Neuronal stem cell (in vitro differentiated cells): ENCODE measurements around the gene SPPL2A.

Source experiments
- DNase-seq: peaks from one replicate; pipeline ENCODE4 v3.0.0-alpha.2; 2013; ENCODE audit warnings: low spot score
- H2AFZ ChIP-seq: one replicate; pipeline ENCODE4 v1.6.1; 2013; ENCODE audit warnings: mild to moderate bottlenecking, low read length, inconsistent platforms
- H2AK5ac ChIP-seq: 2 replicates; pipeline ENCODE4 v1.6.1; 2013; ENCODE audit warnings: low read depth, mild to moderate bottlenecking, inconsistent platforms, low read length, moderate library complexity, mixed read lengths
- H2BK120ac ChIP-seq: 2 replicates; pipeline ENCODE4 v1.6.1; 2013; ENCODE audit warnings: low read depth, mild to moderate bottlenecking, inconsistent platforms, low read length, moderate library complexity, mixed read lengths
- H2BK12ac ChIP-seq: one replicate; pipeline ENCODE4 v1.6.1; 2013; ENCODE audit warnings: low read length, inconsistent platforms
- H2BK15ac ChIP-seq: 2 replicates; pipeline ENCODE4 v1.6.1; 2013; ENCODE audit warnings: mild to moderate bottlenecking, low read length, inconsistent platforms, mixed read lengths
- H2BK5ac ChIP-seq: one replicate; pipeline ENCODE4 v1.6.1; 2013; ENCODE audit warnings: inconsistent platforms, mild to moderate bottlenecking, low read length, moderate library complexity
- H3K14ac ChIP-seq: one replicate; pipeline ENCODE4 v1.6.1; 2013; ENCODE audit warnings: low read length, inconsistent platforms
- H3K18ac ChIP-seq: 2 replicates; pipeline ENCODE4 v1.6.1; 2013; ENCODE audit warnings: low read length, inconsistent platforms
- H3K23ac ChIP-seq: 2 replicates; pipeline ENCODE4 v1.6.1; 2013; ENCODE audit warnings: low read depth, mild to moderate bottlenecking, mixed read lengths, low read length, inconsistent platforms; ENCODE audit not compliant: poor library complexity
- H3K27ac ChIP-seq: replicated peaks from 3 replicates; pipeline ENCODE4 v1.5.1; 2013; ENCODE audit warnings: low read length, inconsistent platforms
- H3K27me3 ChIP-seq, 3 experiments: 2 replicates each; pipeline ENCODE4 v1.6.1; 2013; ENCODE audit warnings: low read length in 3 of 3, mild to moderate bottlenecking in 2 of 3, inconsistent platforms in 1 of 3, low read depth in 1 of 3, mixed read lengths in 1 of 3, moderate library complexity in 1 of 3; ENCODE audit not compliant: control insufficient read depth in 3 of 3, insufficient read depth in 3 of 3
- H3K36me3 ChIP-seq, 2 donors: replicated peaks in 1 of 2; 2 replicates each; pipeline ENCODE4 v1.6.1; 2013; ENCODE audit warnings: low read length in 2 of 2; ENCODE audit not compliant: control insufficient read depth in 2 of 2, insufficient read depth in 2 of 2
- H3K4ac ChIP-seq: 2 replicates; pipeline ENCODE4 v1.6.1; 2013; ENCODE audit warnings: inconsistent platforms, mild to moderate bottlenecking, low read length, moderate library complexity
- H3K4me1 ChIP-seq, 2 donors: 1 replicate in 1 of 2; 2 replicates in 1 of 2; pipeline ENCODE4 v1.6.1; 2013; ENCODE audit warnings: low read length in 2 of 2, low read depth in 1 of 2; ENCODE audit not compliant: control insufficient read depth in 2 of 2, insufficient read depth in 1 of 2
- H3K4me2 ChIP-seq: one replicate; pipeline ENCODE4 v1.6.1; 2013; ENCODE audit warnings: mild to moderate bottlenecking, low read length, inconsistent platforms; ENCODE audit not compliant: insufficient read depth, poor library complexity, severe bottlenecking
- H3K4me3 ChIP-seq, 2 donors: 2 replicates each; pipeline ENCODE4 v1.5.1; 2013; ENCODE audit warnings: low read length in 2 of 2, mild to moderate bottlenecking in 2 of 2, inconsistent platforms in 1 of 2, moderate library complexity in 1 of 2
- H3K79me1 ChIP-seq: one replicate; pipeline ENCODE4 v1.6.1; 2013; ENCODE audit warnings: low read depth, mild to moderate bottlenecking, inconsistent platforms, low read length, moderate library complexity
- H3K9ac ChIP-seq: one replicate; pipeline ENCODE4 v1.6.1; 2013; ENCODE audit warnings: mild to moderate bottlenecking, low read depth, low read length, inconsistent platforms; ENCODE audit not compliant: poor library complexity
- H3K9me3 ChIP-seq, 2 donors: replicated peaks in 1 of 2; 2 replicates each; pipeline versions ENCODE3 to v1.6.1; 2013; ENCODE audit warnings: low read length in 2 of 2, mild to moderate bottlenecking in 2 of 2, inconsistent platforms in 1 of 2, low read depth in 1 of 2, mixed read lengths in 1 of 2, moderate library complexity in 1 of 2; ENCODE audit not compliant: control insufficient read depth in 2 of 2, insufficient read depth in 1 of 2
- H4K8ac ChIP-seq: one replicate; pipeline ENCODE4 v1.6.1; 2013; ENCODE audit warnings: low read depth, mild to moderate bottlenecking, inconsistent platforms, low read length, moderate library complexity
- H4K91ac ChIP-seq: one replicate; pipeline ENCODE4 v1.6.1; 2013; ENCODE audit warnings: low read length, low read depth, mild to moderate bottlenecking, inconsistent platforms; ENCODE audit not compliant: poor library complexity
- WGBS, 2 donors: extraction: QIAGEN DNeasy Blood & Tissue Kit; methylation state at CpG; one replicate each; pipeline ENCODE4 v1.1.7; 2013; ENCODE audit warnings: missing lambda C conversion rate in 2 of 2, mixed read lengths in 1 of 2; ENCODE audit not compliant: insufficient read length in 2 of 2, insufficient replicate concordance in 1 of 2; ENCODE audit errors: extremely low coverage in 2 of 2; 5-methylcytosine and 5-hydroxymethylcytosine counted together

Gene SPPL2A

GRCh38 chr15:50665938-50666337 lies 99.6 kb downstream of the SPPL2A start:
- H3K9me3 ChIP-seq, result peaks cover 3 to 27% of the 10 kb centered on the region in 2 donors

GRCh38 chr15:50655555-50655954 lies 110.0 kb downstream of the SPPL2A start:
- Histone ChIP-seq H2AK5ac (no peak overlapping the region), H3K4me1 (no peaks in the 10 kb centered on the region), H3K9me3 (no peaks in the 10 kb centered on the region), H2BK12ac (no peak overlapping the region), H3K27me3 (no peaks in the 10 kb centered on the region), H2BK5ac (no peak overlapping the region), H2AFZ (no peak overlapping the region), H2BK15ac (no peak overlapping the region), H3K14ac (no peak overlapping the region), H3K4me2 (no peak overlapping the region), H3K9ac (no peak overlapping the region), H2BK120ac (no peak overlapping the region), H4K91ac (no peak overlapping the region), H3K36me3 (peaks cover 7 to 94% of the 10 kb centered on the region in 2 donors), H4K8ac (no peak overlapping the region), H3K23ac (no peak overlapping the region), H3K27ac (no peak overlapping the region), H3K18ac (no peak overlapping the region), H3K4me3 (no peak overlapping the region), H3K79me1 (peaks cover 3% of the 10 kb centered on the region), H3K4ac (no peak overlapping the region)
- DNase-seq, result no peak
- no CpG with 5 or more reads among the region's 4 CpGs for WGBS, 2 donors

More at GRCh38 chr15:50665938-50666337, 99.6 kb downstream of the SPPL2A start:
- Histone ChIP-seq H3K4me1 (no peaks in the 10 kb centered on the region), H2BK15ac (no peak overlapping the region), H3K4ac (no peak overlapping the region), H4K8ac (no peak overlapping the region), H2BK12ac (no peak overlapping the region), H3K27me3 (no peaks in the 10 kb centered on the region), H3K79me1 (no peaks in the 10 kb centered on the region), H3K27ac (no peak overlapping the region), H2BK120ac (no peak overlapping the region), H3K23ac (no peak overlapping the region), H4K91ac (no peak overlapping the region), H3K36me3 (peaks cover 5 to 89% of the 10 kb centered on the region in 2 donors), H2BK5ac (no peak overlapping the region), H2AK5ac (no peak overlapping the region), H3K18ac (no peak overlapping the region), H3K4me3 (no peak overlapping the region), H3K4me2 (no peak overlapping the region), H3K9ac (no peak overlapping the region), H3K14ac (no peak overlapping the region), H2AFZ (no peak overlapping the region)
- no peak for DNase-seq
- no CpG with 5 or more reads among the region's 5 CpGs for WGBS, 2 donors

GRCh38 chr15:50653156-50653743 lies 112.3 kb downstream of the SPPL2A start:
- Histone ChIP-seq H3K14ac (no peak overlapping the region), H2BK5ac (no peak overlapping the region), H3K23ac (no peak overlapping the region), H3K27ac (no peak overlapping the region), H3K79me1 (peaks cover 3% of the 10 kb centered on the region), H2AFZ (no peak overlapping the region), H3K4me1 (no peaks in the 10 kb centered on the region), H2BK15ac (no peak overlapping the region), H2AK5ac (no peak overlapping the region), H2BK120ac (no peak overlapping the region), H3K18ac (no peak overlapping the region), H3K4me3 (no peak overlapping the region), H4K91ac (no peak overlapping the region), H3K27me3 (no peaks in the 10 kb centered on the region), H4K8ac (no peak overlapping the region), H3K4ac (no peak overlapping the region), H3K36me3 (peaks cover 14 to 94% of the 10 kb centered on the region in 2 donors), H3K4me2 (no peak overlapping the region), H3K9ac (no peak overlapping the region), H3K9me3 (no peaks in the 10 kb centered on the region), H2BK12ac (no peak overlapping the region)
- DNase-seq, result no peak
- no CpG with 5 or more reads among the region's 6 CpGs for WGBS, 2 donors

DNA sequence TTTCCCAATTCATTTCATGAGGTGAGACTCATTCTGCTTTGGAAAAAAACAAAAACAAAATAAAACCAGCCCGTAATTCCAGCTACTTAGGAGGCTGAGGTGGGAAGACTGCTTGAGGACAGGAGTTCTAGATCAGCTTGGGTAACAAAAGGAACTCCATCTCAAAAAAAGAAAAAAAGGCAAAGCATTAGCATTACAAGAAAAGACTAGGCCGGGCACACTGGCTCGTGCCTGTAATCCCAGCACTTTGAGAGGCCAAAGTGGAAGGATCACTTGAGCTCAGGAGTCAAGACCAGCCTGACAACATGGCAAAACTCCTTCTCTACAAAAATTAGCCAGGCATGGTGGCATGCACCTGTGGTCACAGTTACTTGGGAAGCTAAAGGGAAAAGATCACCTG lies 112.8 kb downstream of the SPPL2A start:
- H2BK120ac ChIP-seq, result no peak overlapping the region
- H3K79me1 ChIP-seq, result peaks cover 3% of the 10 kb centered on the region
- H3K4me3 ChIP-seq, result no peak overlapping the region
- no peak overlapping the region for H4K91ac ChIP-seq
- H3K9me3 ChIP-seq, result no peaks in the 10 kb centered on the region
- H3K23ac ChIP-seq, result no peak overlapping the region
- no peak for DNase-seq
- no peak overlapping the region for H2BK12ac ChIP-seq
- H3K18ac ChIP-seq, result no peak overlapping the region
- no peaks in the 10 kb centered on the region for H3K4me1 ChIP-seq
- H2AK5ac ChIP-seq, result no peak overlapping the region
- no peak overlapping the region for H3K4me2 ChIP-seq
- WGBS, 2 donors, result no CpG with 5 or more reads among the region's 3 CpGs
- no peak overlapping the region for H2AFZ ChIP-seq
- no peak overlapping the region for H3K4ac ChIP-seq
- no peak overlapping the region for H3K27ac ChIP-seq
- no peak overlapping the region for H3K9ac ChIP-seq
- H3K27me3 ChIP-seq, result no peaks in the 10 kb centered on the region
- H3K36me3 ChIP-seq, result peaks cover 14 to 97% of the 10 kb centered on the region in 2 donors
- no peak overlapping the region for H3K14ac ChIP-seq
- no peak overlapping the region for H2BK15ac ChIP-seq
- H4K8ac ChIP-seq, result no peak overlapping the region
- H2BK5ac ChIP-seq, result no peak overlapping the region
